Esophagus muscularis mucosa (tissue), 4 donors: ENCODE data around the gene HDAC1. TPM values are rescaled to one million over a fixed set of nuclear protein-coding genes. Genes with fewer than 3 reads are reported as not detected.

ENCODE experiments used
- DNase-seq: peaks from one replicate; pipeline ENCODE4 v3.0.0-alpha.2; 2017; ENCODE audit errors: extremely low spot score
- H3K27ac ChIP-seq, 4 donors: fragments of 200-600 bp; sonication (generic); replicated peaks in 1 of 4; 1 replicate in 3 of 4; 2 replicates in 1 of 4; pipeline ENCODE4 v1.5.1; 2016 to 2019; ENCODE audit warnings: mild to moderate bottlenecking in 1 of 4
- H3K27me3 ChIP-seq, 4 donors: fragments of 200-600 bp; sonication (generic); one replicate each; pipeline versions ENCODE4 v1.5.1 to v1.6.0; 2016 to 2019
- H3K36me3 ChIP-seq, 4 donors: fragments of 200-600 bp; sonication (generic); one replicate each; pipeline ENCODE4 v1.5.1; 2016 to 2019
- H3K4me1 ChIP-seq, 4 donors: fragments of 200-600 bp; sonication (generic); one replicate each; pipeline ENCODE4 v1.5.1; 2016 to 2019
- H3K4me3 ChIP-seq, 4 donors: fragments of 200-600 bp; sonication (generic); 1 replicate in 2 of 4; 2 replicates in 2 of 4; pipeline ENCODE4 v1.5.1; 2016 to 2019; ENCODE audit warnings: mild to moderate bottlenecking in 4 of 4, moderate library complexity in 1 of 4
- H3K9me3 ChIP-seq, 4 donors: fragments of 200-600 bp; sonication (generic); 1 replicate in 3 of 4; 2 replicates in 1 of 4; pipeline ENCODE4 v1.5.1; 2016 to 2019
- CTCF ChIP-seq, 3 experiments: fragments of 200-600 bp in 2 of 3; fragments of 450-650 bp in 1 of 3; sonication (generic) in 2 of 3; IDR thresholded peaks; one replicate each; pipeline ENCODE4 v1.5.1; 2017 to 2019; ENCODE audit warnings: antibody characterized with exemption in 3 of 3, mild to moderate bottlenecking in 2 of 3, moderate library complexity in 1 of 3
- EP300 ChIP-seq: sonication (generic); formaldehyde crosslinking; IDR thresholded peaks from one replicate; pipeline ENCODE4 v1.6.1; 2017; ENCODE audit warnings: antibody characterized with exemption
- POLR2A ChIP-seq: fragments of 450-650 bp; IDR thresholded peaks from one replicate; pipeline ENCODE4 v1.6.1; 2017; ENCODE audit warnings: antibody characterized with exemption, moderate library complexity, mild to moderate bottlenecking, low read depth
- POLR2AphosphoS5 ChIP-seq, 2 donors: sonication (generic); formaldehyde crosslinking; IDR thresholded peaks; one replicate each; pipeline ENCODE4 v1.6.1; 2017; ENCODE audit warnings: antibody characterized with exemption in 2 of 2
- WGBS: methylation state at CpG from one replicate; pipeline ENCODE4 v1.1.5; 2018; 5-methylcytosine and 5-hydroxymethylcytosine counted together
- intact Hi-C: fragments of 100-400 bp; cut with DNase I; formaldehyde crosslinking; loops from one replicate; pipeline ENCODE4 v1.15.1; 2023
- total RNA-seq, 4 donors: library from RNA; depleted of rRNA; stranded (reverse); fragments of >200 nt; gene quantifications; one replicate each; pipeline versions ENCODE4 v1.1.0 to v1.2.1, GENCODE V29; 2016

HDAC1 gene
- total RNA-seq, 4 donors from 2014 or later: 42.8 to 70.4 (median 51.4) TPM

- peaks cover 32 to 49% (median 42%) of the 10 kb centered on the region in 4 donors for H3K4me1 ChIP-seq
- no peaks in the 10 kb centered on the region for H3K9me3 ChIP-seq
- intact Hi-C loops: no loop called here
- no peak overlapping the region for H3K4me3 ChIP-seq
- H3K36me3 ChIP-seq: peaks cover 0 to 5% (median 2%) of the 10 kb centered on the region in 4 donors
- TF ChIP-seq POLR2AphosphoS5 (IDR thresholded peaks at IDR 0.05): no peak
- no peak for TF ChIP-seq POLR2A
- TF ChIP-seq EP300: no peak
- TF ChIP-seq CTCF (IDR thresholded peaks at IDR 0.05): no peak
- no peak for DNase-seq
- H3K27ac ChIP-seq: no peak overlapping the region
- WGBS: 79% methylated on average over 5 of the region's 16 CpGs
- no peaks in the 10 kb centered on the region for H3K27me3 ChIP-seq
Observed at GRCh38 chr1:32337855-32338636, 46.2 kb downstream of the HDAC1 start.

- H3K4me3 ChIP-seq: no peak overlapping the region
- H3K4me1 ChIP-seq: peaks cover 32 to 52% (median 42%) of the 10 kb centered on the region in 4 donors
- DNase-seq: no peak
- H3K27me3 ChIP-seq: no peaks in the 10 kb centered on the region
- 90% methylated on average over 12 of the region's 14 CpGs for WGBS
- H3K9me3 ChIP-seq: no peaks in the 10 kb centered on the region
- TF ChIP-seq POLR2A (no peak), POLR2AphosphoS5 (IDR thresholded peaks at IDR 0.05) (no peak), EP300 (no peak), CTCF (IDR thresholded peaks at IDR 0.05) (no peak)
- no peaks in the 10 kb centered on the region for H3K36me3 ChIP-seq
- intact Hi-C loops: no loop called here
- H3K27ac ChIP-seq: no peak overlapping the region
Observed at GRCh38 chr1:32338637-32339145, 46.8 kb downstream of the HDAC1 start.

- H3K36me3 ChIP-seq: no peaks in the 10 kb centered on the region
- no peak overlapping the region for H3K27ac ChIP-seq
- TF ChIP-seq EP300 (no peak), CTCF (IDR thresholded peaks at IDR 0.05) (no peak), POLR2AphosphoS5 (IDR thresholded peaks at IDR 0.05) (no peak), POLR2A (no peak)
- DNase-seq: no peak
- intact Hi-C loops: no loop called here
- H3K27me3 ChIP-seq: no peaks in the 10 kb centered on the region
- H3K4me1 ChIP-seq: peaks cover 31 to 48% (median 40%) of the 10 kb centered on the region in 4 donors
- WGBS: 67% methylated on average over 5 of the region's 5 CpGs
- H3K4me3 ChIP-seq: no peak overlapping the region
- H3K9me3 ChIP-seq: no peaks in the 10 kb centered on the region
Observed at GRCh38 chr1:32339363-32339978, 47.6 kb downstream of the HDAC1 start.

GRCh38 chr1:32341186-32341757 is 49.4 kb downstream of the HDAC1 start:
- TF ChIP-seq POLR2AphosphoS5 (IDR thresholded peaks at IDR 0.05) (no peak), EP300 (no peak), CTCF (IDR thresholded peaks at IDR 0.05) (no peak), POLR2A (no peak)
- intact Hi-C loops: no loop called here
- Histone ChIP-seq H3K27me3 (no peaks in the 10 kb centered on the region), H3K9me3 (no peaks in the 10 kb centered on the region), H3K4me3 (no peak overlapping the region), H3K4me1 (peaks cover 21 to 38% (median 26%) of the 10 kb centered on the region in 4 donors), H3K27ac (no peak overlapping the region), H3K36me3 (no peaks in the 10 kb centered on the region)
- WGBS: 82% methylated on average over 11 of the region's 11 CpGs
- no peak for DNase-seq
